ENCODE data around the gene CPED1.

CPED1 gene

GRCh38 chr7:120988591-120989256, at the start of gene CPED1:
TSS of gene CPED1 (plus strand) at chr7:120988711. CDS start at chr7:120989622, 911 bp downstream.
- DNase-seq (ENCODE audit: low read depth in 2 of 2): peak in 1 of 2 donors; percentile 7

GRCh38 chr7:120939345-120939744, 49.2 kb upstream of the CPED1 start:
- no peak for DNase-seq (ENCODE audit: low read depth in 2 of 2)

GRCh38 chr7:120941064-120941463, 47.4 kb upstream of the CPED1 start:
- no peak for DNase-seq (ENCODE audit: low read depth in 2 of 2)

DNA sequence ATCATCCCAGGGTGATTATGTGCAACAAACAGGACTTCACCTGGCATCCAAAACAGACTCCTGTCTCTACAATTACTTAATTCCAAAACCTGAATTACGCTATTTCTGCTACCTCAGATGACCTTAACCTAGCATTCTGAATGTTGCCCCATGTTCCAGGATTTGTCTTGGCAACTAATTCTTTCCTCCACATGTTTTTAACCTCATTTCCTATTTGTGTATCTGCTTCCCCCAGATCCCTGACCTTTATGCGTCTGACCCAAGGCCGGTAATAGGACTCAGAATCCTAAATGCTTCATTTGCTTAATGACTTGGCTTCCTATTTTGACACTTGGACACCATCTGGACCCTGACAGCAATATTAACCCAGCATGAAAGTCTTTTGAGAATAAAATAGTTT, 46.7 kb upstream of the CPED1 start:
- DNase-seq (ENCODE audit: low read depth in 2 of 2): no peak

DNA sequence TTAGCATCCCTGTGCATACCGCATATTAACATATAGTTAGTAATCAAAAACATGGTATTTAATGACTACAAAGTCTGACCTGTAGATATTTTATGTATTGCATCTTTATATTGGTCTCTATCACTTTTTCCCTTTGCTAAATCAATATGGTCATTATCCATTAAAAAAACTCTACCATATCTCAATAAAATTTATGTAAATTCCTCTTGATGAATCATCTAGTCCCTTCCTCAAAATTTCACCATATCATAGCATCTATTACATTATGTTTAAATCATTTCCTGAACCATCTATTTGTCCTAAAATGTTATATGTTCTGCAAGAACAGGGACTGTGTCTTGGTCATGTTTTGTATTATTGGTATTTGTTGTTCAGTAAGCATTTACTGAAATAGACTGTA, 45.6 kb upstream of the CPED1 start:
- no peak for DNase-seq (ENCODE audit: low read depth in 2 of 2)

DNA sequence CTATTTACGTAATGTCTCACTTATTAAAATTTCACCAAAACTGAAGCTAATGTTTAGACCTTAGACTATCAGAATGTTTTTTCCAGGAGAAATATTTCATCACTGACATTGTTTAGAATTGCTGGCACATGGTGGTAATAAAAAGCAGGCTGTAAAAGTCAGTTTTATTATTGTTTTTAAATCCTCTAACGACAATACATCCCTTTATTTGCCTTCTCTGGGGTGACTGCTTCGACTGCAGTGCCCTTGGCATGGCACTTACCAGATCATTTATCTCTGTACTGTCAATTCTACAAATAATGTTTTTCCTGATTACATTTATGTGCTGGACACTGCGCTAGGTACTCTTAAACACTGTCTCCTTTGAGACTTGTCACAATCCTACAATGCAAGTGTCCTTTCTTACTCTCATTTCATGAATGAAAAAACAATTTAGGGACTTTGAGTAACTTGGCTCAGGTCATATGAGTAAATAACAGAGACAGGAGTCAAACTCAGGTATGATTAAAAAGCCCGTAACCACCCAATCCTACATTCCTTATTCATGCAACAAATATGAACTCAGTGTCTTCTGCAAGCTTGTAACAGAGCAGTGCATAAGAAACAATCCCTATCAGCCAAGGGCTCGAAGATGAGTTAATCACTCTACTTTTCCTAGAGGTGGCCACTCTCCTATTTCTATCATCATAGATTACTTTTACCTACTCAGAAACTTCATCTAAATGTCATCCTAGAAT, 43.5 kb upstream of the CPED1 start:
- DNase-seq (ENCODE audit: low read depth in 2 of 2): no peak

GRCh38 chr7:120947980-120948379, 40.5 kb upstream of the CPED1 start:
- no peak for DNase-seq (ENCODE audit: low read depth in 2 of 2)

DNA sequence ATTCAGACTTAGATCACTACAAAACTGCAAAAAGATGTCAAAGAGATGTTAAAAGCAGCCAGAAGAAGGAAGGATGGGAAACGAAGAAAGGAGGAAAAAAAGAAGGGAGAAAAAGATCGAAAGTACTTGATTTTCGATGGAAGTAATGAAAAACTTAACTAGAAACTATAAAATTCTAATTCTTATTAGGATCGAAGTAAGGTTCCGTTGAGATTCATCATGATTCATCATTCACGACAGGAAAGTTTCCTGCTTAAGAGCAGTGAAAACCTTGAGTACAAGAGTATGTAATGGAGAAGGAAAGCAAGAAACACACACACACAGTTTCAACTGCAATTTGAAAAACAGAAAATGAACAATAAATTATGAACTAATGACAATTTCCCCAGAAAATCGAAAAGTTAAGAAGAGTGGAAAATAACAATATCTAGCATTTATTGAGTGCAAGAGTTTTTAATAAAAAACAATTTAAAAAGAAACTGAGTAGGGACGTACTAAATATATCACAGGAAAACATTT, 39.1 kb upstream of the CPED1 start:
- no peak for DNase-seq (ENCODE audit: low read depth in 2 of 2)

DNA sequence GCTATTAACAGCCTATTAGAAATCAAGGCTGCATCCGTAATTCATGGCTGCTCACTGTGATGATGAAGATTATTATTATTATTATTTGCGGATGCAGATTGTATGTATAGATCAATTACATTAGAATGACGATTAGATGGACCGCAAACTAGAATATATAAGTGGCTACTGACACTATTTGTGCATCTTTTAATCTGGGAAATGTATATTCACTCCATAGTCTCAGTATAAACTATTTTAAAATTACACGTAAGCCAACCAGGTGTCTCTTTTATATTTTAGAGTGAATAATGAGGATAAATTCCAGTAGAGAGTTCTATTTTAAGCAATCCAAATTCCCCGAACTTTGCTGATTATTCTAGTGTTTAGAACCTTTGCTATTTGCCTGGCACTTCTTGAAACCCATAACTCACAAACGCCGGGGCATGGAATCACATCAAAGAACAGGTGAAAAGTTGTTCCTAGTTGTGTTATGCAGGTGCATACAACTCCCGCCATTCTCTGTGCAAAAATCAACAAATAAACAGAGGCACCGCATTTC, 38.4 kb upstream of the CPED1 start:
- no peak for DNase-seq (ENCODE audit: low read depth in 2 of 2)

DNA sequence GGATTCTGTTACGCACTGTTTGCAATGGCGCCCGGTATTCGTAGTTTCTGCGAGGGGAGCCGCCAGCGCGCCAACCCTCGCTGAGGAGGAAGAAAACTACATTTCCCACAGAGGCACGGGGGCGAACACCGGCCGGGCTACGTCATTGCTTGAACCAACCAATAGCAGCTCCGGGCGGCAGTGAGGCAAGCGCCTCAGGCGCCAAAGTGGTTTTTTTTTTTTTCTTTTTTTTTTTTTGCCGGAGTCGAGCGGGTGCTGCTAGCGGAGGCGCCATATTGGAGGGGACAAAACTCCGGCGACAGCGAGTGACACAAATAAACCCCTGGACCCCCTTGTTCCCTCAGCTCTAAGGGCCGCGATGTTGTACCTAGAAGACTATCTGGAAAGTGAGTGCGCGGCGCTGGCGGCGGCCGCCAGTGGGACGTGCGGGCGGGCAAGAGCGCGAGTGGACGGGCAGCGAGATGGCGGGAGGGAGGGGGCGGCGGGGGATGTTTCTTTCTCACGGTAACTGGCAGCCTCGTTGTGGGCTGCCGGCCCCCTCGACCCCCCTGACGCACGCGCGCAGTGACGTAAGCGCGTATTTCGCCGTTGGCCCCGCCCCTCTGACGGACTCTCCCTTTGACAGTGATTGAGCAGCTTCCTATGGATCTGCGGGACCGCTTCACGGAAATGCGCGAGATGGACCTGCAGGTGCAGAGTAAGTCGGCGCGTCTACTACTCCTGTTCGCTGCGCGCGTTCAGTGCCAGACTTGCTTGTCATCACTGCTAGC, 37.8 kb upstream of the CPED1 start, which contains the start of gene ING3:
TSS of gene ING3 (plus strand) at position 239 of the 770 bp plus-strand sequence. CDS start at position 359, 120 bp downstream.
- peak; percentile 89 to 99 for DNase-seq (ENCODE audit: low read depth in 2 of 2)

DNA sequence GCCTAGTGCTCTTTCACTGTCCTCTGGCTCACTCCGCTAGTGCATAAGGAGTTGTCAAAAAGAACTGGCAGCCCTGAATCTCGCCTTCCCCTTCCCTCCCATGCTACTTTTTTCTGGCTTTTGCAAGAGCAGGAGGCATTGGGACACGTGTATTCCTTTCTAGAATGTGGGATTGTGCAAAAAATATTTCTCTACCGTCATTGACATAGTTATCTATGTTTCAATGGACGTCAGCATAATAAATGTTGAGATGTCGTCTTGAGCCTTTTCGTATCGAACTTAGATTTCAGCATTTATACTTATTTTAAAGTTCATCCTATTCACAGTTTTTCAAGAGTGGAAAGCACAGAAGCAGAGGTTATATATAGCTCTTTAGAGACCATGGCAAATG, 37.2 kb upstream of the CPED1 start:
- no peak for DNase-seq (ENCODE audit: low read depth in 2 of 2)

DNA sequence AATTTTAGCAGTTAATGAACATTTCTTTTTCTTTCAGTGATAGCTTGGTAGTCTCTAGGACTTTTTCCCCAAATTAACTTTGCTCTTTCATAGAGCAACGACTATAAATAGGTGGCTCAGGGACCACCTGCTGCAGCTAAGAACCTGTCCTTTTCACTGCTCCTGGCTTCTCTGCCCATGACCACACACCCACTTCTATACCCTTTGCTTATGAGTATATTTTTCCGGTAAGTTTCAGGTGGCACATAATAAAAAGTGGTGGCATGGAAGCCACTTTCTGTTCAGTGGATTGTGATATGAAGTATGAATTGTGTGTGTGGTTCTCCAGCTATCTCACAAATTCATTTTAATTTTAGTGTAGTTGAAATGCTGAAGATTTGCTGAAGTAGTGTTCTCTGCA, 36.7 kb upstream of the CPED1 start:
- no peak for DNase-seq (ENCODE audit: low read depth in 2 of 2)

- DNase-seq (ENCODE audit: low read depth in 2 of 2): no peak
These were observed 32.8 kb upstream of the CPED1 start for GRCh38 chr7:120955577-120956149.

DNA sequence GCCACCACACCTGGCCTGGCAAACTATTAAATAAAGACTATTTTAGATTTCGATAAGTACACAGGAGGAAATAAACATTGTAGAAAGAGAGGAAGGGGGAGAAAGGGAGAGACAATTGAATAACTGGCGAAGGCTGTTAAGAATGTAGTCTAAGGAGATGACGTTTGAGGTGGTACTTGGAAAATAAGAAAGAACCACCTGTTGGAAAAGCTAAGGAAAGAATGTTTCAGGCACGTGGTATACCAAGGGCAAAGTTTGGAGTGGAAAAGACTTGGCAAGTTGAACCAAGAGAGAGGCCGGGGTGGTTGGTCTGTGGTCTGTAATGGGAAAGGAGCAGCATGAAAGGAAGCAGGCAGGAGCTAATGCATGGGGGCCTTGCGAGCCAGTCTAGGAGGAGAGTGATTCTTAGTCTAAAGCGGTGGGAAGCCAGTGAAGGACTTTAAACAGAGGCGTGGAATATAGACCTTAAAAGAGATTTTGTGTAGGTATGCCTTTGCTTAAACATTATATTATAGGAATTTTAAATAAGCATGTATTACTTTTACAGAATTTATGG, 28.5 kb upstream of the CPED1 start:
- DNase-seq (ENCODE audit: low read depth in 2 of 2): no peak

DNA sequence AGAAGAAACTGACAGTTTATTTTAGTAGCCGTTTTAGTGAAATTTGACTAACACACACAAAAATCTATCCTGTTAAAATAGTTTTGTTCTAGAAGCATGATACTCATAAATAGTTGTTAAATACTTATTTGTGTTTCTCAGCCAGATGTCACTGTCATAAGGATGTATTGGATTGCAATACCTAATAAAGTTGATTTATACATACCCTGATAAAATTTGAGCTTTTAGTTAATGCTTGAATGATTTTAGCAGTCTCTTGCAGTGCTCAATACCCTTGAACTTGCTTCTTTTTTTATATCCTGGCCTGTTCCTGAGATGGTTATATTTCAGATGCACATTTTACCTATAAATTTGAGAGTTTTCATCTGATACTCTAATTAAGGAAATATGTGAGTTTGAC, 27.8 kb upstream of the CPED1 start:
- no peak for DNase-seq (ENCODE audit: low read depth in 2 of 2)

GRCh38 chr7:120961638-120962173, 26.8 kb upstream of the CPED1 start:
- no peak for DNase-seq (ENCODE audit: low read depth in 2 of 2)

DNA sequence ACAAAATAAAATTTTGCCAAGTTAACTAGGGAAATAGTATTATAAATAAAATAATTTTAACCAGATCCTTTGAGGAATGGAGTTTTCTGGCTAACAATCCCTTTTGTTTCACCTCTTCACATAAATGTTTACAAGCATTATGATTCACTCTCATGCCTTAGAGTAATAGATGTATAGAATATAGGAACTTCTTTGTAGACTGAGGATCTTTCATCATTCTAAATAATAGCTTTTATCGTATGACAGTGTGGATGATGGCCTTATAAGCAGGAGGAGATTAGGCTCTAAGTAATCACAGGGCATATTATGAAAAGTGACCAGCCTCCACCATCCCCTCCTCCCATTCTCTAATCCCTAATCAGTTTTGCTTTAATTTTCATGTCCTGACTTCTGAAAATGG, 24.4 kb upstream of the CPED1 start:
- no peak for DNase-seq (ENCODE audit: low read depth in 2 of 2)

DNA sequence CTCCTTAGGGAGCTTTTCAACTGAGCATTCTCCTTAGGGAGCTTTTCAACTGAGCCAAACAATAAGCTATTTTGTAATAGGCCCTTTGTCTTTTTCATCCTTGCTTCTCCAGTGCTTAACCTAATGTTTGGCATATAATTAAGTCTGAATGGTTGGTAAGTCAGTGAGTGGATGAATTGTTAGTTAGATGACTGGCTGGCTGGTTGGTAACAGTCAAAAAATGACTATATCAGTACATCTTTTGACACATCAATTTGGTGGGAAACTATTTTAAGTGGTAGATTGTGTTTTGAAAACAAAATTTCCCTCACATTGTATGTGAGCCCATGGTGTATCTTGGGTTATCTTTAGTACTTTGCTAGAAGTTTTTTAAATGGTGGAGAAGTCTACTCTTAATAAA, 21.6 kb upstream of the CPED1 start:
- DNase-seq (ENCODE audit: low read depth in 2 of 2): no peak

DNA sequence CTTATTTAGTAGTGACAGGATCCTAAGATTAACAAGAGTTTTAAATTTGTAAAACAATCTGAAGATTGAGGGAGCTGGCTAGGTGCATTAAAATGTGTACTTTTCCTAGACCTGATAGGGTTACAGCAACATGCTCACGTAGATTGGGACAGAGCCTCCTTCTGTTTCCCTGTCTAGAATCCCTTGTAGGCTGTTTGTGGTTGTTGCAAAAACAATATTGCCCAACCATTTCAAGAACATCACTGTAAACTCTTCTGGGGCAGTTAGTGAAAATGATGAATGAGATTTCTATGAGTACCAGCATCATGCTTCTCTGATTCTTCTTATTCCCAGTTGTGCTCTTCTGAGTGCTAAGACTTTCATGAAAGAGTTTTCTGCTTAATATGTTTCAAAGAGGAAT, 14.7 kb upstream of the CPED1 start:
- DNase-seq (ENCODE audit: low read depth in 2 of 2): no peak

DNA sequence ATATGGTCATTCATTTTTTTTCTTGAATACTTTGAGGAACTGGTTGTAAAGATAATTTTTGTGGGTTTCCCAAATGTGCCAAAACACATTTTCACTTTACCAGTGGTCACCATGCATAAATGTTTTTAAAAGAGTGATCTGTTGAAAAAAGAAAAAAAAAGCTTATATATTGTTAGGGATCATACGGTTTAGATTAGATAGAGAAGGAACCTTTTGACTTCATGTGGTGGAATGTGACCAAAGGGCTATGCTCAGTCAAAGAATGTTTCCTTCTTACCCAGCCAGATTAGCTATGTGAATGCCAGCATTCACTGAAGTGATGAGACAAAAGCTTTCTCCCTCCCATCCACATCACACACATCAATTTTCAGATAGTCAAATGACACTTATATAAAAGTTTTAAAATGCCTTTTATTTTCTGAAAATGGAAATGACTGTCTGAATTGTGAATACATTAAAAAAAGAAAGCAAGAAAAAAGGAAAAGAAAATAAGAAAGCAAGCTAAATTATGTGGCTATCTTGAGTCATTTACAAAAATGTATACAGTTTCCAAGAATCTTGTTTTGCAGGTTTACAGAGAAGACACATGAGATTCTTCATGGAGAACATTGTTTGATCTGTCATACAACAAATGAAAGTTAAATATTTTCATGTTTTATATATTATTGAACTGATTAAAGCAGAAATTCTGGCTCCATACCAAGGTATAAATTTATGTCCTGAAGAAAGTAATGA, 8.6 kb upstream of the CPED1 start:
- DNase-seq (ENCODE audit: low read depth in 2 of 2): no peak

All from stimulated activated CD4-positive, alpha-beta T cell treated with anti-CD3 and anti-CD28 coated beads, Interleukin-1b, Interleukin-23, amount 100 ng/mL, for 1 hour (primary cell).